HepG2 (cell line): ENCODE measurements around the gene SIT1. TPM values are rescaled to one million over a fixed set of nuclear protein-coding genes. Genes with fewer than 3 reads are reported as not detected.
A peak's percentile ranks its signal among the peaks of the same experiment; 100 is the strongest.

Experiments
- ARNT2 ChIP-seq: sonication (generic); formaldehyde crosslinking; IDR thresholded peaks from 2 replicates; pipeline ENCODE4 v1.8.0; 2022; ENCODE audit warnings: mild to moderate bottlenecking, low read depth, missing genetic modification reagents, moderate library complexity
- BRD4 ChIP-seq: sonication (generic); formaldehyde crosslinking; IDR thresholded peaks from 2 replicates; pipeline ENCODE4 v1.4.0; 2020; ENCODE audit warnings: missing genetic modification reagents
- CEBPB ChIP-seq: IDR thresholded peaks from 2 replicates; pipeline ENCODE4 v1.6.1; 2011; ENCODE audit warnings: low read depth, low read length, improper control_type of control experiment, borderline replicate concordance
- DNMT3B ChIP-seq: conservative IDR thresholded peaks from 2 replicates; pipeline ENCODE4 v1.6.1; 2016; ENCODE audit warnings: missing biosample characterization, control low read depth
- HOXA7 ChIP-seq: sonication (generic); formaldehyde crosslinking; IDR thresholded peaks from 2 replicates; pipeline ENCODE4 v1.8.1; 2022; ENCODE audit warnings: mild to moderate bottlenecking, missing genetic modification reagents, moderate library complexity
- ISX ChIP-seq: sonication (generic); formaldehyde crosslinking; conservative IDR thresholded peaks from 2 replicates; pipeline ENCODE4 v1.5.0; 2020; ENCODE audit warnings: missing genetic modification reagents
- RFXAP ChIP-seq: sonication (generic); formaldehyde crosslinking; IDR thresholded peaks from 2 replicates; pipeline ENCODE4 v1.4.0; 2020; ENCODE audit warnings: missing genetic modification reagents, borderline replicate concordance
- SP2 ChIP-seq: sonication (generic); formaldehyde crosslinking; IDR thresholded peaks from 2 replicates; pipeline ENCODE4 v1.5.1; 2020; ENCODE audit warnings: mild to moderate bottlenecking, missing genetic modification reagents
- SUZ12 ChIP-seq: fragments of 150-350 bp; IDR thresholded peaks from 2 replicates; pipeline ENCODE4 v1.6.1; 2014; ENCODE audit warnings: low read depth, low read length
- WIZ ChIP-seq: sonication (generic); formaldehyde crosslinking; IDR thresholded peaks from 2 replicates; pipeline ENCODE4 v1.5.1; 2020; ENCODE audit warnings: mild to moderate bottlenecking, missing genetic modification reagents
- ZBTB7B ChIP-seq: sonication (generic); formaldehyde crosslinking; IDR thresholded peaks from 2 replicates; pipeline ENCODE4 v1.4.0; 2020; ENCODE audit warnings: missing genetic modification reagents
- ZBTB8A ChIP-seq: sonication (generic); formaldehyde crosslinking; IDR thresholded peaks from 2 replicates; pipeline ENCODE4 v1.4.0; 2020; ENCODE audit warnings: mild to moderate bottlenecking, low read depth, missing genetic modification reagents, borderline replicate concordance
- ZMYM4 ChIP-seq: sonication (generic); formaldehyde crosslinking; IDR thresholded peaks from 2 replicates; pipeline ENCODE4 v1.8.1; 2023; ENCODE audit warnings: mild to moderate bottlenecking, missing genetic modification reagents
- ZNF10 ChIP-seq: sonication (generic); formaldehyde crosslinking; IDR thresholded peaks from 2 replicates; pipeline ENCODE4 v1.4.0; 2020; ENCODE audit warnings: mild to moderate bottlenecking, low read depth, missing genetic modification reagents, borderline replicate concordance
- ZNF329 ChIP-seq: sonication (generic); formaldehyde crosslinking; IDR thresholded peaks from 2 replicates; pipeline ENCODE4 v1.9.0; 2021; ENCODE audit warnings: low read depth, mild to moderate bottlenecking, missing genetic modification reagents
- ZNF430 ChIP-seq: sonication (generic); formaldehyde crosslinking; IDR thresholded peaks from 2 replicates; pipeline ENCODE4 v1.9.0; 2021; ENCODE audit warnings: mild to moderate bottlenecking, missing genetic modification reagents
- ZNF557 ChIP-seq: sonication (generic); formaldehyde crosslinking; IDR thresholded peaks from 2 replicates; pipeline ENCODE4 v1.4.0; 2020; ENCODE audit warnings: missing genetic modification reagents
- ZNF576 ChIP-seq: sonication (generic); formaldehyde crosslinking; IDR thresholded peaks from 2 replicates; pipeline ENCODE4 v1.4.0; 2020; ENCODE audit warnings: mild to moderate bottlenecking, missing genetic modification reagents
- ZNF652 ChIP-seq: IDR thresholded peaks from 2 replicates; pipeline ENCODE4 v1.6.1; 2016; ENCODE audit warnings: low read depth, borderline replicate concordance
- ZNF710 ChIP-seq: sonication (generic); formaldehyde crosslinking; IDR thresholded peaks from 2 replicates; pipeline ENCODE4 v1.5.0; 2020; ENCODE audit warnings: mild to moderate bottlenecking, missing genetic modification reagents, borderline replicate concordance
- ZNF737 ChIP-seq: sonication (generic); formaldehyde crosslinking; IDR thresholded peaks from 2 replicates; pipeline ENCODE4 v1.5.0; 2020; ENCODE audit warnings: missing genetic modification reagents, mild to moderate bottlenecking, borderline replicate concordance
- ZNF775 ChIP-seq: sonication (generic); formaldehyde crosslinking; IDR thresholded peaks from 2 replicates; pipeline ENCODE4 v1.4.0; 2020; ENCODE audit warnings: missing genetic modification reagents, mild to moderate bottlenecking, moderate library complexity, borderline replicate concordance
- ZSCAN30 ChIP-seq: sonication (generic); formaldehyde crosslinking; IDR thresholded peaks from 2 replicates; pipeline ENCODE4 v1.5.0; 2020; ENCODE audit warnings: mild to moderate bottlenecking, missing genetic modification reagents
- ZUFSP ChIP-seq: sonication (generic); formaldehyde crosslinking; IDR thresholded peaks from 2 replicates; pipeline ENCODE4 v1.9.0; 2021; ENCODE audit warnings: missing genetic modification reagents, mild to moderate bottlenecking, borderline replicate concordance
- polyA plus RNA-seq, 8 experiments: library from polyadenylated mRNA; depleted of rRNA in 3 of 8; stranded (reverse) in 7 of 8; unstranded in 1 of 8; fragments of >200 nt; fragmentation: Illumina TruSeq in 4 of 8; extraction: Trizol in 4 of 8; gene quantifications; 2 replicates each; pipeline versions ENCODE4 v1.2.1 to v1.2.3, GENCODE V29; 2011 to 2016; ENCODE audit warnings: low read depth in 4 of 8, missing spikeins in 1 of 8, mixed read lengths in 1 of 8; ENCODE audit not compliant: insufficient read depth in 1 of 8
- total RNA-seq, 5 experiments: library from RNA; depleted of rRNA; stranded (reverse); fragments of >200 nt; fragmentation: Illumina TruSeq; extraction: Trizol; gene quantifications; 2 replicates each; pipeline ENCODE4 v1.2.3, GENCODE V29; 2016; ENCODE audit warnings: low read depth in 1 of 5

SIT1 gene
- total and polyA plus RNA-seq, 2 of the 13 experiments (the other 11 are each of a cell fraction or from before 2014, with no cell fraction given): 0.09 to 6.7 TPM

- no peak for TF ChIP-seq ZBTB8A (CRISPR knock-in tag)
- TF ChIP-seq HOXA7: peak; percentile 91; the same call in 1 of the 2 replicates
- TF ChIP-seq ZNF329 (CRISPR knock-in tag): no peak
- no peak for TF ChIP-seq ZNF557 (CRISPR knock-in tag)
- TF ChIP-seq RFXAP (CRISPR knock-in tag): no peak; the same call in 1 of the 2 replicates
- TF ChIP-seq ZNF737: no peak
- peak; percentile 67; the same call in 1 of the 2 replicates for TF ChIP-seq BRD4
- no peak for TF ChIP-seq ZNF10 (CRISPR knock-in tag)
- no peak for TF ChIP-seq DNMT3B (CRISPR knock-in tag)
- no peak for TF ChIP-seq ZNF576 (CRISPR knock-in tag)
- no peak for TF ChIP-seq ZNF652
- TF ChIP-seq ZMYM4: peak; percentile 92
- TF ChIP-seq ARNT2: peak; percentile 99
- TF ChIP-seq ISX (CRISPR knock-in tag): peak; percentile 60; the same call in 1 of the 2 replicates
- TF ChIP-seq ZBTB7B (CRISPR knock-in tag): 0 out of 2 replicates have a peak, but pooled peaks have one; percentile 75
- TF ChIP-seq SUZ12: no peak
- peak; percentile 57; the same call in 1 of the 2 replicates for TF ChIP-seq WIZ
- peak; percentile 33; the same call in 1 of the 2 replicates for TF ChIP-seq ZNF710 (CRISPR knock-in tag)
- no peak for TF ChIP-seq CEBPB
- peak; percentile 47; the same call in 1 of the 2 replicates for TF ChIP-seq SP2 (CRISPR knock-in tag)
- no peak for TF ChIP-seq ZSCAN30 (CRISPR knock-in tag)
- no peak for TF ChIP-seq ZUFSP (CRISPR knock-in tag)
- TF ChIP-seq ZNF430 (CRISPR knock-in tag): peak; percentile 92
- no peak for TF ChIP-seq ZNF775 (CRISPR knock-in tag)
Measured at GRCh38 chr9:35664531-35665470, 14.1 kb upstream of the SIT1 start, which contains the start of gene ARHGEF39 (continued).
